Gastrocnemius medialis (tissue), 4 donors: ENCODE measurements around the gene PRIMPOL. TPM values are rescaled to one million over a fixed set of nuclear protein-coding genes. Genes with fewer than 3 reads are reported as not detected.

Source experiments
- ATAC-seq, 2 donors: fragments of 150-250 bp; one replicate each; pipeline ENCODE4 v1.9.1; 2016
- DNase-seq, 2 donors: peaks; one replicate each; pipeline ENCODE4 v3.0.0-alpha.2; 2019
- H3K27ac ChIP-seq, 4 donors: fragments of 200-600 bp; sonication (generic); 1 replicate in 1 of 4; 2 replicates in 3 of 4; pipeline ENCODE4 v1.5.1; 2016 to 2018; ENCODE audit warnings: mild to moderate bottlenecking in 2 of 4, moderate library complexity in 1 of 4
- H3K27me3 ChIP-seq, 3 donors: fragments of 200-600 bp; sonication (generic) in 2 of 3; 1 replicate in 1 of 3; 2 replicates in 2 of 3; pipeline versions ENCODE4 v1.5.1 to v1.6.0; 2016 to 2019; ENCODE audit warnings: mild to moderate bottlenecking in 1 of 3, moderate library complexity in 1 of 3
- H3K36me3 ChIP-seq, 2 donors: fragments of 200-600 bp; sonication (generic) in 1 of 2; one replicate each; pipeline ENCODE4 v1.5.1; 2017 to 2018
- H3K4me1 ChIP-seq, 2 donors: fragments of 200-600 bp; sonication (generic) in 1 of 2; one replicate each; pipeline ENCODE4 v1.5.1; 2016 to 2017; ENCODE audit warnings: mild to moderate bottlenecking in 2 of 2
- H3K4me3 ChIP-seq, 4 donors: fragments of 200-600 bp; sonication (generic) in 3 of 4; 1 replicate in 1 of 4; 2 replicates in 3 of 4; pipeline ENCODE4 v1.5.1; 2016 to 2019; ENCODE audit warnings: mild to moderate bottlenecking in 2 of 4
- H3K9me3 ChIP-seq, 3 donors: fragments of 200-600 bp; sonication (generic) in 2 of 3; 1 replicate in 1 of 3; 2 replicates in 2 of 3; pipeline ENCODE4 v1.5.1; 2016 to 2019
- POLR2A ChIP-seq, 2 donors: fragments of 450-650 bp; IDR thresholded peaks; one replicate each; pipeline ENCODE4 v1.6.1; 2017; ENCODE audit warnings: antibody characterized with exemption in 2 of 2, mild to moderate bottlenecking in 2 of 2, moderate library complexity in 2 of 2
- in situ Hi-C, 4 donors: fragments of 200-750 bp; cut with MboI; loops; one replicate each; pipeline versions ENCODE4 v1.15.0 to v1.8.0; 2017; ENCODE audit warnings: low sequenced_read_pairs in 4 of 4
- intact Hi-C: fragments of 100-400 bp; cut with DNase I; formaldehyde crosslinking; loops from one replicate; pipeline ENCODE4 v1.15.1; 2023; ENCODE audit warnings: low total_unique reads
- total RNA-seq, 4 donors: library from RNA; depleted of rRNA; stranded (reverse); fragments of >200 nt; gene quantifications; one replicate each; pipeline versions ENCODE4 v1.1.0 to v1.2.3, GENCODE V29; 2016
- TF ChIP-seq, protein P1 (sequence below), 5 experiments: fragments of 450-650 bp in 3 of 5; fragments of 200-600 bp in 2 of 5; sonication (generic) in 2 of 5; IDR thresholded peaks in 4 of 5; conservative IDR thresholded peaks in 1 of 5; 1 replicate in 4 of 5; 2 replicates in 1 of 5; pipeline ENCODE4 v1.5.1; 2016 to 2019; ENCODE audit warnings: antibody characterized with exemption in 5 of 5, mild to moderate bottlenecking in 3 of 5, moderate library complexity in 3 of 5

Gene PRIMPOL
- total RNA-seq, 4 donors from 2014 or later, result 5.9 to 11.1 (median 10.7) TPM

- in situ Hi-C loops, result loop anchor here in 3 of 4 donors (25.0 kb wide), 1 partner anchor 257 kb away; no protein-coding TSS in a partner anchor
- no peaks in the 10 kb centered on the region for H3K27me3 ChIP-seq
Observed at GRCh38 chr4:184729946-184730345, 80.4 kb downstream of the PRIMPOL start.

GRCh38 chr4:184731056-184731455, 81.5 kb downstream of the PRIMPOL start:
- no peak for ATAC-seq
- H3K36me3 ChIP-seq, result no peaks in the 10 kb centered on the region
- no peak for DNase-seq
- no peaks in the 10 kb centered on the region for H3K9me3 ChIP-seq
- in situ Hi-C loops (loop anchor here in 3 of 4 donors (25.0 kb wide), 1 partner anchor 256 kb away; no protein-coding TSS in a partner anchor), intact Hi-C loops (loop anchor here (5.0 to 10.0 kb wide), 2 partner anchors 96 to 404 kb away; partner anchors contain the start of gene ACSL1)
- no peaks in the 10 kb centered on the region for H3K27me3 ChIP-seq
- no peak for TF ChIP-seq POLR2A (IDR thresholded peaks at IDR 0.05)
- H3K4me3 ChIP-seq, result no peak overlapping the region
- no peak overlapping the region for H3K27ac ChIP-seq
- H3K4me1 ChIP-seq, result peaks cover 11 to 12% of the 10 kb centered on the region in 2 donors

More at GRCh38 chr4:184729946-184730345, 80.4 kb downstream of the PRIMPOL start:
- no peaks in the 10 kb centered on the region for H3K36me3 ChIP-seq
- no peak overlapping the region for H3K27ac ChIP-seq
- peaks cover 11 to 12% of the 10 kb centered on the region in 2 donors for H3K4me1 ChIP-seq
- no peak overlapping the region for H3K4me3 ChIP-seq
- no peak for DNase-seq
- no peaks in the 10 kb centered on the region for H3K9me3 ChIP-seq
- intact Hi-C loops, result loop anchor here (5.0 to 10.0 kb wide), 2 partner anchors 97 to 405 kb away; partner anchors contain the start of gene ACSL1
- no peak for ATAC-seq
- TF ChIP-seq, protein P1, sequence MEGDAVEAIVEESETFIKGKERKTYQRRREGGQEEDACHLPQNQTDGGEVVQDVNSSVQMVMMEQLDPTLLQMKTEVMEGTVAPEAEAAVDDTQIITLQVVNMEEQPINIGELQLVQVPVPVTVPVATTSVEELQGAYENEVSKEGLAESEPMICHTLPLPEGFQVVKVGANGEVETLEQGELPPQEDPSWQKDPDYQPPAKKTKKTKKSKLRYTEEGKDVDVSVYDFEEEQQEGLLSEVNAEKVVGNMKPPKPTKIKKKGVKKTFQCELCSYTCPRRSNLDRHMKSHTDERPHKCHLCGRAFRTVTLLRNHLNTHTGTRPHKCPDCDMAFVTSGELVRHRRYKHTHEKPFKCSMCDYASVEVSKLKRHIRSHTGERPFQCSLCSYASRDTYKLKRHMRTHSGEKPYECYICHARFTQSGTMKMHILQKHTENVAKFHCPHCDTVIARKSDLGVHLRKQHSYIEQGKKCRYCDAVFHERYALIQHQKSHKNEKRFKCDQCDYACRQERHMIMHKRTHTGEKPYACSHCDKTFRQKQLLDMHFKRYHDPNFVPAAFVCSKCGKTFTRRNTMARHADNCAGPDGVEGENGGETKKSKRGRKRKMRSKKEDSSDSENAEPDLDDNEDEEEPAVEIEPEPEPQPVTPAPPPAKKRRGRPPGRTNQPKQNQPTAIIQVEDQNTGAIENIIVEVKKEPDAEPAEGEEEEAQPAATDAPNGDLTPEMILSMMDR (IDR thresholded peaks at IDR 0.05 in 4 of 5, conservative IDR thresholded peaks at IDR 0.05 in 1 of 5), result no peak
- TF ChIP-seq POLR2A (IDR thresholded peaks at IDR 0.05), result no peak

- TF ChIP-seq, protein P1 (IDR thresholded peaks at IDR 0.05 in 4 of 5, conservative IDR thresholded peaks at IDR 0.05 in 1 of 5), result no peak
- no peak for TF ChIP-seq POLR2A (IDR thresholded peaks at IDR 0.05)
- Histone ChIP-seq H3K36me3 (no peaks in the 10 kb centered on the region), H3K27ac (no peak overlapping the region), H3K27me3 (no peaks in the 10 kb centered on the region), H3K9me3 (no peaks in the 10 kb centered on the region), H3K4me3 (no peak overlapping the region), H3K4me1 (peaks cover 11 to 12% of the 10 kb centered on the region in 2 donors)
- DNase-seq, result no peak
- in situ Hi-C loops (loop anchor here in 3 of 4 donors (25.0 kb wide), 1 partner anchor 255 kb away; no protein-coding TSS in a partner anchor), intact Hi-C loops (loop anchor here (5.0 to 10.0 kb wide), 2 partner anchors 95 to 403 kb away; partner anchors contain the start of gene ACSL1)
- ATAC-seq, result no peak
Observed at GRCh38 chr4:184732126-184732525, 82.6 kb downstream of the PRIMPOL start.

- in situ Hi-C loops (loop anchor here in 3 of 4 donors (25.0 kb wide), 1 partner anchor 253 kb away; no protein-coding TSS in a partner anchor), intact Hi-C loops (loop anchor here (1.0 to 10.0 kb wide), 3 partner anchors 85 to 401 kb away; partner anchors contain the start of genes ACSL1, CASP3 and PRIMPOL)
- ATAC-seq, result peak; percentile 98 to 99
- no peaks in the 10 kb centered on the region for H3K27me3 ChIP-seq
- peak; percentile 92 to 97 for DNase-seq
- peak within 1 kb of the TSS; percentile 73 to 81 (median 76) for H3K27ac ChIP-seq
- peak; percentile 9 to 20 for TF ChIP-seq POLR2A (IDR thresholded peaks at IDR 0.05)
- TF ChIP-seq, protein P1 (IDR thresholded peaks at IDR 0.05 in 4 of 5, conservative IDR thresholded peaks at IDR 0.05 in 1 of 5), result peak in 2 of 5 experiments; percentile 31 to 51
- H3K9me3 ChIP-seq, result no peaks in the 10 kb centered on the region
- H3K4me3 ChIP-seq, result peak within 1 kb of the TSS; percentile 64 to 89 (median 80)
- peaks cover 11 to 12% of the 10 kb centered on the region in 2 donors for H3K4me1 ChIP-seq
- no peaks in the 10 kb centered on the region for H3K36me3 ChIP-seq
Observed at GRCh38 chr4:184733654-184734524, 84.4 kb downstream of the PRIMPOL start, which contains the start of gene CENPU. Gene CENPU (minus strand): TSS chr4:184734096. CDS start chr4:184734062, 34 bp downstream.
